Erythroblast (primary cell): Measurements from ENCODE around the gene TMEM269.

ENCODE experiments used
- GATA1 ChIP-seq: IDR thresholded peaks from 2 replicates; pipeline ENCODE4 v1.6.1; 2011; ENCODE audit warnings: low read depth, mild to moderate bottlenecking, control low read depth, low read length, moderate library complexity
- POLR2A ChIP-seq: IDR thresholded peaks from 2 replicates; pipeline ENCODE4 v1.6.1; 2011; ENCODE audit warnings: mild to moderate bottlenecking, low read length

- TF ChIP-seq POLR2A (no peak), GATA1 (no peak)
These were observed 25.7 kb upstream of the TMEM269 start for GRCh38 chr1:42759114-42759513.
